Keratinocyte (primary cell): ENCODE results near the gene AFG3L2. TPM values are rescaled to one million over a fixed set of nuclear protein-coding genes. Genes with fewer than 3 reads are reported as not detected.

Experiments
- DNase-seq: peaks from one replicate; pipeline ENCODE4 v3.0.0-alpha.2; 2011; ENCODE audit warnings: low read depth, missing footprints, low spot score
- FAIRE-seq: peaks from 2 replicates; lab custom pipeline; 2011; peaks lifted over from hg19 to GRCh38; lab: Jason Lieb, UNC
- H2AFZ ChIP-seq: 2 replicates; pipeline ENCODE4 v1.6.0; 2012; ENCODE audit warnings: low read length, control low read depth, inconsistent platforms; ENCODE audit not compliant: control insufficient read depth
- H3K27ac ChIP-seq: 2 replicates; pipeline ENCODE4 v1.5.1; 2011; ENCODE audit warnings: low read length; ENCODE audit not compliant: control insufficient read depth, insufficient read depth
- H3K27me3 ChIP-seq: 3 replicates; pipeline ENCODE4 v1.6.0; 2011; ENCODE audit warnings: low read length; ENCODE audit not compliant: control insufficient read depth, insufficient read depth; ENCODE audit errors: extremely low read depth
- H3K36me3 ChIP-seq, 2 experiments: 2 replicates in 1 of 2; 3 replicates in 1 of 2; pipeline ENCODE4 v1.5.1; 2011; ENCODE audit warnings: low read length in 2 of 2, mild to moderate bottlenecking in 1 of 2; ENCODE audit not compliant: control insufficient read depth in 2 of 2, insufficient read depth in 2 of 2; ENCODE audit errors: extremely low read depth in 1 of 2
- H3K4me1 ChIP-seq: 3 replicates; pipeline ENCODE4 v1.5.1; 2011; ENCODE audit warnings: low read length; ENCODE audit not compliant: control insufficient read depth, insufficient read depth; ENCODE audit errors: extremely low read depth
- H3K4me2 ChIP-seq: 3 replicates; pipeline ENCODE4 v1.6.0; 2011; ENCODE audit warnings: low read depth, low read length; ENCODE audit not compliant: control insufficient read depth, insufficient read depth; ENCODE audit errors: extremely low read depth
- H3K4me3 ChIP-seq, 3 experiments: fragments of 200-600 bp in 1 of 3; sonication (generic) in 1 of 3; 2 replicates in 2 of 3; 3 replicates in 1 of 3; pipeline ENCODE4 v1.5.1; 2011 to 2016; ENCODE audit warnings: low read length in 3 of 3, mild to moderate bottlenecking in 3 of 3, control low read depth in 2 of 3, inconsistent platforms in 1 of 3, low read depth in 1 of 3, mixed read lengths in 1 of 3, mixed run types in 1 of 3, moderate library complexity in 1 of 3; ENCODE audit not compliant: control insufficient read depth in 2 of 3, insufficient read depth in 2 of 3; ENCODE audit errors: extremely low read depth in 1 of 3
- H3K79me2 ChIP-seq: 2 replicates; pipeline ENCODE4 v1.6.0; 2012; ENCODE audit warnings: low read length; ENCODE audit not compliant: control insufficient read depth, insufficient read depth
- H3K9ac ChIP-seq: 3 replicates; pipeline ENCODE4 v1.6.0; 2011; ENCODE audit warnings: low read length; ENCODE audit not compliant: control insufficient read depth, insufficient read depth; ENCODE audit errors: extremely low read depth
- H3K9me1 ChIP-seq: 3 replicates; pipeline ENCODE4 v1.6.0; 2011; ENCODE audit warnings: low read length; ENCODE audit not compliant: control insufficient read depth, insufficient read depth; ENCODE audit errors: extremely low read depth
- H3K9me3 ChIP-seq: 2 replicates; pipeline ENCODE4 v1.5.1; 2012; ENCODE audit warnings: low read depth, low read length; ENCODE audit not compliant: control insufficient read depth
- H4K20me1 ChIP-seq: 3 replicates; pipeline ENCODE4 v1.6.0; 2011; ENCODE audit warnings: low read length; ENCODE audit not compliant: control insufficient read depth, insufficient read depth; ENCODE audit errors: extremely low read depth
- EZH2 ChIP-seq: IDR thresholded peaks from one replicate; pipeline ENCODE4 v1.6.1; 2012; ENCODE audit warnings: inconsistent platforms, mild to moderate bottlenecking, low read length, moderate library complexity
- dilution Hi-C: fragments of 300-500 bp; cut with MboI; formaldehyde crosslinking; loops from one replicate; pipeline ENCODE4 v1.7.0; 2020; ENCODE audit warnings: low sequenced_read_pairs; ENCODE audit not compliant: extremely low pct_ligation_motif_present
- polyA plus RNA-seq, 5 experiments: library from polyadenylated mRNA; depleted of rRNA in 3 of 5; stranded (reverse) in 3 of 5; stranded (forward) in 1 of 5; unstranded in 1 of 5; fragments of >200 nt; gene quantifications; 1 replicate in 1 of 5; 2 replicates in 3 of 5; 3 replicates in 1 of 5; pipeline versions ENCODE4 v1.2.1 to v1.2.3, GENCODE V29; 2011 to 2012; ENCODE audit warnings: missing spikeins in 2 of 5, low read depth in 1 of 5, low replicate concordance in 1 of 5
- TF ChIP-seq, protein P1 (sequence below), 3 experiments: IDR thresholded peaks in 1 of 3; conservative IDR thresholded peaks in 1 of 3; optimal IDR thresholded peaks in 1 of 3; 2 replicates in 2 of 3; 3 replicates in 1 of 3; pipeline versions ENCODE3 to v1.5.1; 2011; ENCODE audit warnings: low read length in 3 of 3, mild to moderate bottlenecking in 3 of 3, moderate library complexity in 2 of 3, control low read depth in 1 of 3, inconsistent platforms in 1 of 3; ENCODE audit not compliant: insufficient read depth in 2 of 3; ENCODE audit errors: extremely low read depth in 1 of 3

AFG3L2 gene
- polyA plus RNA-seq, 1 donor (not counting 4 experiments of a cell fraction or from before 2014, with no cell fraction given) = 47.5 TPM

DNA sequence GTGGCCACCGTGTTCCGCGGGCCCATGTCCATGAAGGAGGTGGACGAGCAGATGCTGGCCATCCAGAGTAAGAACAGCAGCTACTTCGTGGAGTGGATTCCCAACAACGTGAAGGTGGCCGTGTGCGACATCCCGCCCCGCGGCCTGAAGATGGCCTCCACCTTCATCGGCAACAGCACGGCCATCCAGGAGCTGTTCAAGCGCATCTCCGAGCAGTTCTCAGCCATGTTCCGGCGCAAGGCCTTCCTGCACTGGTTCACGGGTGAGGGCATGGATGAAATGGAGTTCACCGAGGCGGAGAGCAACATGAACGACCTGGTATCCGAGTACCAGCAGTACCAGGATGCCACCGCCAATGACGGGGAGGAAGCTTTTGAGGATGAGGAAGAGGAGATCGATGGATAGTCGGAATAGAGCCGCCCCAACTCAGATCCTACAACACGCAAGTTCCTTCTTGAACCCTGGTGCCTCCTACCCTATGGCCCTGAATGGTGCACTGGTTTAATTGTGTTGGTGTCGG lies 51.2 kb downstream of the AFG3L2 start:
- FAIRE-seq = no peak
- dilution Hi-C loops = no loop called here
- TF ChIP-seq EZH2 = no peak
- TF ChIP-seq, protein P1, sequence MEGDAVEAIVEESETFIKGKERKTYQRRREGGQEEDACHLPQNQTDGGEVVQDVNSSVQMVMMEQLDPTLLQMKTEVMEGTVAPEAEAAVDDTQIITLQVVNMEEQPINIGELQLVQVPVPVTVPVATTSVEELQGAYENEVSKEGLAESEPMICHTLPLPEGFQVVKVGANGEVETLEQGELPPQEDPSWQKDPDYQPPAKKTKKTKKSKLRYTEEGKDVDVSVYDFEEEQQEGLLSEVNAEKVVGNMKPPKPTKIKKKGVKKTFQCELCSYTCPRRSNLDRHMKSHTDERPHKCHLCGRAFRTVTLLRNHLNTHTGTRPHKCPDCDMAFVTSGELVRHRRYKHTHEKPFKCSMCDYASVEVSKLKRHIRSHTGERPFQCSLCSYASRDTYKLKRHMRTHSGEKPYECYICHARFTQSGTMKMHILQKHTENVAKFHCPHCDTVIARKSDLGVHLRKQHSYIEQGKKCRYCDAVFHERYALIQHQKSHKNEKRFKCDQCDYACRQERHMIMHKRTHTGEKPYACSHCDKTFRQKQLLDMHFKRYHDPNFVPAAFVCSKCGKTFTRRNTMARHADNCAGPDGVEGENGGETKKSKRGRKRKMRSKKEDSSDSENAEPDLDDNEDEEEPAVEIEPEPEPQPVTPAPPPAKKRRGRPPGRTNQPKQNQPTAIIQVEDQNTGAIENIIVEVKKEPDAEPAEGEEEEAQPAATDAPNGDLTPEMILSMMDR (optimal IDR thresholded peaks at IDR 0.05 in 1 of 3, IDR thresholded peaks at IDR 0.05 in 1 of 3, conservative IDR thresholded peaks at IDR 0.05 in 1 of 3; ENCODE audit: extremely low read depth in 1 of 3, insufficient read depth in 2 of 3, low read length in 3 of 3) = no peak

DNA sequence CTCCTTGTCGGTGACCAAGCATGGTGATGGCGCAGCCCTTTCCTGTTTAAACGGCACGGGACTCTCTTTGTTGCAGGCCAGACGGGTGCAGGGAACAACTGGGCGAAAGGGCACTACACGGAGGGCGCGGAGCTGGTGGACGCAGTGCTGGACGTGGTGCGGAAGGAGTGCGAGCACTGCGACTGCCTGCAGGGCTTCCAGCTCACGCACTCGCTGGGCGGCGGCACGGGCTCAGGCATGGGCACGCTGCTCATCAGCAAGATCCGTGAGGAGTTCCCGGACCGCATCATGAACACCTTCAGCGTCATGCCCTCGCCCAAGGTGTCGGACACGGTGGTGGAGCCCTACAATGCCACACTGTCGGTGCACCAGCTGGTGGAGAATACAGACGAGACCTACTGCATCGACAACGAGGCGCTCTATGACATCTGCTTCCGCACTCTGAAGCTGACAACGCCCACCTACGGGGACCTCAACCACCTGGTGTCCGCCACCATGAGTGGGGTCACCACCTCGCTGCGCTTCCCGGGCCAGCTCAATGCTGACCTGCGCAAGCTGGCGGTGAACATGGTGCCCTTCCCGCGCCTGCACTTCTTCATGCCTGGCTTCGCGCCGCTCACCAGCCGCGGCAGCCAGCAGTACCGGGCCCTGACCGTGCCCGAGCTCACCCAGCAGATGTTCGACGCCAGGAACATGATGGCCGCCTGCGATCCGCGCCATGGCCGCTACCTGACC lies 51.9 kb downstream of the AFG3L2 start:
- peaks cover 29% of the 10 kb centered on the region for H4K20me1 ChIP-seq
- peaks cover 36% of the 10 kb centered on the region in 2 experiments for H3K36me3 ChIP-seq
- H3K9me3 ChIP-seq = no peaks in the 10 kb centered on the region
- no peak for TF ChIP-seq EZH2
- no peak overlapping the region for H3K4me3 ChIP-seq
- H3K9me1 ChIP-seq = peaks cover 3% of the 10 kb centered on the region
- no peak overlapping the region for H3K4me2 ChIP-seq
- peaks cover 32% of the 10 kb centered on the region for H3K79me2 ChIP-seq
- no peaks in the 10 kb centered on the region for H3K27me3 ChIP-seq
- no peak for FAIRE-seq
- dilution Hi-C loops = no loop called here
- no peak for DNase-seq
- H2AFZ ChIP-seq = no peak overlapping the region
- no peak overlapping the region for H3K27ac ChIP-seq
- H3K4me1 ChIP-seq = peaks cover 4% of the 10 kb centered on the region
- no peak overlapping the region for H3K9ac ChIP-seq

More for the DNA sequence above, 51.2 kb downstream of the AFG3L2 start:
- H3K4me3 ChIP-seq = no peak overlapping the region
- no peaks in the 10 kb centered on the region for H3K9me3 ChIP-seq
- no peak for DNase-seq
- H4K20me1 ChIP-seq = peaks cover 29% of the 10 kb centered on the region
- no peak overlapping the region for H3K9ac ChIP-seq
- peaks cover 26% of the 10 kb centered on the region for H3K79me2 ChIP-seq
- peaks cover 32 to 36% of the 10 kb centered on the region in 2 experiments for H3K36me3 ChIP-seq
- H2AFZ ChIP-seq = no peak overlapping the region
- H3K4me1 ChIP-seq = peaks cover 4% of the 10 kb centered on the region
- H3K4me2 ChIP-seq = no peak overlapping the region
- H3K9me1 ChIP-seq = peaks cover 3% of the 10 kb centered on the region
- no peaks in the 10 kb centered on the region for H3K27me3 ChIP-seq
- no peak overlapping the region for H3K27ac ChIP-seq
